ENCODE results near the gene TNFAIP2. TPM values are rescaled to one million over a fixed set of nuclear protein-coding genes. Genes with fewer than 3 reads are reported as not detected.

TNFAIP2 gene
- total and polyA plus RNA-seq, 8 donors, result 30.7 to 279 (median 73.0) TPM

DNA sequence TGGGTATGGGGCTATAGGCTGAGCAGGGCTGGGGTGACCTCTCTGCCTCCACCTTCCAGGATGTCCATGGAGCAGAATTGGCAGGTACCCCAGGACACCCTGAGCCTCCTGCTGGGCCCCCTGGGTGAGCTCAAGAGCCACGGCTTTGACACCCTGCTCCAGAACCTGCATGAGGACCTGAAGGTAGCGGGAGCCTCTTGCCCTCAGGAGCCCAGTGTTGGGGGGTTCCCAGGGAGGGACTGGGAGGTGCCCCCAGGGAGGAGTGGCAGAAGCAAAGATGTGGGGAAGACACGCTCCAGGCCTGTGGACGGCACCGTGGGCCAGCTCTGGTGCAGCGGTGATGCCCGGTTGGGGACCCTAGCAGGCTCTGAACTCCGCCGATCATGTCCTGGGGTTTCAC lies 8.3 kb downstream of the TNFAIP2 start:
- H3K4me3 ChIP-seq, result no peak overlapping the region
- no peaks in the 10 kb centered on the region for H3K9me3 ChIP-seq
- H3K4me1 ChIP-seq, result peaks cover 27 to 58% (median 52%) of the 10 kb centered on the region in 4 donors
- 80 to 96% (median 92%) methylated on average over 2 to 9 of the region's 9 CpGs for WGBS, 5 donors
- TF ChIP-seq EP300 (IDR thresholded peaks at IDR 0.05) (no peak), POLR2A (IDR thresholded peaks at IDR 0.05) (no peak), POLR2AphosphoS5 (IDR thresholded peaks at IDR 0.05) (no peak)
- TF ChIP-seq, protein P1, sequence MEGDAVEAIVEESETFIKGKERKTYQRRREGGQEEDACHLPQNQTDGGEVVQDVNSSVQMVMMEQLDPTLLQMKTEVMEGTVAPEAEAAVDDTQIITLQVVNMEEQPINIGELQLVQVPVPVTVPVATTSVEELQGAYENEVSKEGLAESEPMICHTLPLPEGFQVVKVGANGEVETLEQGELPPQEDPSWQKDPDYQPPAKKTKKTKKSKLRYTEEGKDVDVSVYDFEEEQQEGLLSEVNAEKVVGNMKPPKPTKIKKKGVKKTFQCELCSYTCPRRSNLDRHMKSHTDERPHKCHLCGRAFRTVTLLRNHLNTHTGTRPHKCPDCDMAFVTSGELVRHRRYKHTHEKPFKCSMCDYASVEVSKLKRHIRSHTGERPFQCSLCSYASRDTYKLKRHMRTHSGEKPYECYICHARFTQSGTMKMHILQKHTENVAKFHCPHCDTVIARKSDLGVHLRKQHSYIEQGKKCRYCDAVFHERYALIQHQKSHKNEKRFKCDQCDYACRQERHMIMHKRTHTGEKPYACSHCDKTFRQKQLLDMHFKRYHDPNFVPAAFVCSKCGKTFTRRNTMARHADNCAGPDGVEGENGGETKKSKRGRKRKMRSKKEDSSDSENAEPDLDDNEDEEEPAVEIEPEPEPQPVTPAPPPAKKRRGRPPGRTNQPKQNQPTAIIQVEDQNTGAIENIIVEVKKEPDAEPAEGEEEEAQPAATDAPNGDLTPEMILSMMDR (IDR thresholded peaks at IDR 0.05), result no peak
- peak overlapping the region in 2 of 5 donors; percentile 8 to 62 for H3K27ac ChIP-seq
- intact Hi-C loops (cut with DNase I; ENCODE audit: low total_unique reads), result no loop called here
- peak in 1 of 2 donors; percentile 4 for DNase-seq
- H3K36me3 ChIP-seq, result peaks cover 10 to 87% (median 63%) of the 10 kb centered on the region in 4 donors
- H3K27me3 ChIP-seq, result no peaks in the 10 kb centered on the region

DNA sequence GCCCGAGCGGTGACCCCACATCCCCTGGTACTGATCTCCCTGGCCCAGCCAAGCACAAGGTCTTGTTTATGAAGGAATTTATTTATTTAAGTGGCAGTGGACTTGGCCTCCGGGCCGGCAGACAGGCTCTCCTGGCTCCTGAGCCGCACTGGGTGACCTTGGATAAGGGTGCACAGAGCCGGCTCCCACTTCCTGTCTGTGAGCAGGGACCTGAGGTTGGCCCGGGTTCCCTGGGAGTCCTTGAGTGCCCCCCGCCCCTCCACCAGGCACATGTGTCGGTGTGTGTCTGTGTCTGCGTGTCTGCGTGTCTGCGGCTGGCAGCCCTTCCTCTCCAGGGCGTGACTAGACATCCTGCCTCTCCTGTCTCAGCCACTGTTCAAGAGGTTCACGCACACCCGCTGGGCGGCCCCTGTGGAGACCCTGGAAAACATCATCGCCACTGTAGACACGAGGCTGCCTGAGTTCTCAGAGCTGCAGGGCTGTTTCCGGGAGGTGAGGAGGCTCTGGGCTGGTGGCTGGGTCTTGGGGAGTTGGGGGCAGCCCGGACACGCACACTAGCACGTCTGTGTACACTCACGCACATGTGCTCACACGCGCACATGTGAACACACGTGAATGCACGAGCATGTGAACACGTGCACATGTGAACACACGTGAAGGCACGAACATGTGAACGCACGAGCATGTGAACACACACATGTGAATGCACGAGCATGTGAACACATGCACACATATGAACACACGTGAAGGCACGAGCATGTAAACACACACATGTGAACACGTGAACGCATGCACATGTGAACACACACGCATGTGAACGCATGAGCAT lies 9.3 kb downstream of the TNFAIP2 start:
- peak in 1 of 2 donors; percentile 58 for DNase-seq
- H3K27ac ChIP-seq, result peak overlapping the region in 3 of 5 donors; percentile 2 to 62 (median 8)
- H3K27me3 ChIP-seq, result no peaks in the 10 kb centered on the region
- no peak overlapping the region for H3K4me3 ChIP-seq
- 67 to 84% (median 76%) methylated on average over 33 to 39 of the region's 39 CpGs for WGBS, 5 donors
- intact Hi-C loops (cut with DNase I; ENCODE audit: low total_unique reads), result no loop called here
- peaks cover 20 to 60% (median 48%) of the 10 kb centered on the region in 4 donors for H3K4me1 ChIP-seq
- H3K36me3 ChIP-seq, result peaks cover 10 to 88% (median 62%) of the 10 kb centered on the region in 4 donors
- H3K9me3 ChIP-seq, result no peaks in the 10 kb centered on the region
- TF ChIP-seq, protein P1 (IDR thresholded peaks at IDR 0.05), result no peak
- no peak for TF ChIP-seq POLR2AphosphoS5 (IDR thresholded peaks at IDR 0.05)

DNA sequence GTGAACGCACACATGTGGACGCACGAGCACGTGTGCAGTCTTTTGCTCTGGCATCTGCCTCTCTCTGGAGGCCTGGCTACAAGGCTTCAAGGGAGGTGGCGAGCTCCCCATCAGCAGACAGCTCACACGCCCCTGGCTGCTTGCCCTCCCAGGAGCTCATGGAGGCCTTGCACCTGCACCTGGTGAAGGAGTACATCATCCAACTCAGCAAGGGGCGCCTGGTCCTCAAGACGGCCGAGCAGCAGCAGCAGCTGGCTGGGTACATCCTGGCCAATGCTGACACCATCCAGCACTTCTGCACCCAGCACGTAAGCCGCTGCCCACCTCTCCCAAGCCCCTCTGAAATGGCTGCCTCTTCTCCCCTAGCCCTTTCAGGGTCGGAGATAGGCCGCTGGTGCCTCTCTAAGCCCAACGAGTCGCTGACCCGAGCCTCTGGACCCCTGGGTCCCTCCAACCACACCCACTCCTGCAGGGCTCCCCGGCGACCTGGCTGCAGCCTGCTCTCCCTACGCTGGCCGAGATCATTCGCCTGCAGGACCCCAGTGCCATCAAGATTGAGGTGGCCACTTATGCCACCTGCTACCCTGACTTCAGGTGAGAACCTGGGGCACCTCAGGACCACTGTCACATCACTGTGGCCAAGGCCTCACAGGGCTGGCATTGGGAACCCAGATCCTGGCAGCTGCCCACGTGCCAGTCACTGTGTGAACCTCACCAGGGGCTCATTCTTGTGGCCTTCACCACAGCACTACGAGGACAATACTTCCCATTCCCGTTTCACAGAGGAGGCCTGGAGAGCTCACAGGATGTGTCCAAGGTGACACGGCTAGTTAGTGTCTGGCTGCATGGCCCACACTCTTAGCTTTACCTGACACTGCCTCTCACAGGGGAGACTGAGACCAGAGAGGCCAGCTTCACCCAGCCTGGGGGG lies 10.2 kb downstream of the TNFAIP2 start:
- Histone ChIP-seq H3K4me1 (peaks cover 17 to 60% (median 43%) of the 10 kb centered on the region in 4 donors), H3K27me3 (peaks cover 0 to 5% (median 0%) of the 10 kb centered on the region in 3 donors), H3K36me3 (peaks cover 10 to 80% (median 61%) of the 10 kb centered on the region in 4 donors), H3K9me3 (no peaks in the 10 kb centered on the region), H3K27ac (no peak overlapping the region), H3K4me3 (no peak overlapping the region)
- TF ChIP-seq, protein P1 (IDR thresholded peaks at IDR 0.05), result no peak
- no peak for TF ChIP-seq EP300 (IDR thresholded peaks at IDR 0.05)
- TF ChIP-seq POLR2A (IDR thresholded peaks at IDR 0.05), result no peak
- TF ChIP-seq POLR2AphosphoS5 (IDR thresholded peaks at IDR 0.05), result no peak
- 89 to 91% (median 91%) methylated on average over 21 to 25 of the region's 25 CpGs for WGBS, 5 donors
- intact Hi-C loops (cut with DNase I; ENCODE audit: low total_unique reads), result no loop called here
- peak in 1 of 2 donors; percentile 2 for DNase-seq

DNA sequence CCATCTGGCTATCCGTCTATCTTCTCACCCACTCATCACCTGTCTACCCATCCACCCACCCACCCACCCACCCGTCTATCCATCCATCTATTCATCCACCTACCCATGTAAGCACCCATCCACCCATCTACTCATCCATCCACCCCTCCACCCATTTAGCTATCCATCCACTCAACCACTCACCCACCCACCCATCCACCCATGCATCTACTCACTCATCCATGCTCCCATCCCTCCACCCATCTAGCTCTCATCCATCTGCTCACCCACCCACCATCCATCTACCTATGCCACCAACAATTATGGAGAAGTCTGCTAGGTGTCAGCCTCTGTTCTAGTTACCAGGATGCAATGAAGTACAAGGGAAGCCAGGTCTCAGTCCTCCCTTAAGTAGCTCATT lies 11.1 kb downstream of the TNFAIP2 start:
- no peak overlapping the region for H3K27ac ChIP-seq
- H3K4me1 ChIP-seq, result peaks cover 19 to 60% (median 39%) of the 10 kb centered on the region in 4 donors
- no peak for DNase-seq
- H3K9me3 ChIP-seq, result no peaks in the 10 kb centered on the region
- TF ChIP-seq, protein P1 (IDR thresholded peaks at IDR 0.05), result no peak
- TF ChIP-seq POLR2AphosphoS5 (IDR thresholded peaks at IDR 0.05), result no peak
- TF ChIP-seq EP300 (IDR thresholded peaks at IDR 0.05), result no peak
- TF ChIP-seq POLR2A (IDR thresholded peaks at IDR 0.05), result no peak
- H3K27me3 ChIP-seq, result peaks cover 0 to 14% (median 0%) of the 10 kb centered on the region in 3 donors
- intact Hi-C loops (cut with DNase I; ENCODE audit: low total_unique reads), result no loop called here
- H3K4me3 ChIP-seq, result no peak overlapping the region
- 30 to 79% (median 53%) methylated on average over 2 of the region's 2 CpGs for WGBS, 5 donors
- peaks cover 10 to 76% (median 58%) of the 10 kb centered on the region in 4 donors for H3K36me3 ChIP-seq
